Skeletal muscle satellite cell (primary cell): ENCODE measurements around the gene TNRC6C.

Experiments
- H3K27me3 ChIP-seq: 2 replicates; pipeline ENCODE4 v1.7.0; 2013; ENCODE audit warnings: low read length; ENCODE audit not compliant: control insufficient read depth, insufficient read depth
- H3K36me3 ChIP-seq: 2 replicates; pipeline ENCODE4 v1.7.0; 2013; ENCODE audit warnings: mild to moderate bottlenecking, control low read depth, low read length; ENCODE audit not compliant: insufficient read depth
- H3K4me1 ChIP-seq: 2 replicates; pipeline ENCODE4 v1.7.0; 2013; ENCODE audit warnings: low read length; ENCODE audit not compliant: control insufficient read depth, insufficient read depth
- H3K4me2 ChIP-seq: 2 replicates; pipeline ENCODE4 v1.7.0; 2013; ENCODE audit warnings: mild to moderate bottlenecking, low read length
- H3K4me3 ChIP-seq: 2 replicates; pipeline ENCODE4 v1.7.0; 2013; ENCODE audit warnings: low read length
- H3K9ac ChIP-seq: 2 replicates; pipeline ENCODE4 v1.7.0; 2013; ENCODE audit warnings: mild to moderate bottlenecking, low read depth, low read length, moderate library complexity
- H3K9me3 ChIP-seq: replicated peaks from 2 replicates; pipeline ENCODE4 v1.7.0; 2013; ENCODE audit warnings: mild to moderate bottlenecking, control low read depth, low read length

Gene TNRC6C

GRCh38 chr17:78120971-78121800, 162.7 kb downstream of the TNRC6C start:
- H3K36me3 ChIP-seq, result no peaks in the 10 kb centered on the region
- no peak overlapping the region for H3K9ac ChIP-seq
- H3K4me2 ChIP-seq, result no peak overlapping the region
- H3K9me3 ChIP-seq, result no peaks in the 10 kb centered on the region
- H3K4me1 ChIP-seq, result no peaks in the 10 kb centered on the region
- no peak overlapping the region for H3K4me3 ChIP-seq
- no peaks in the 10 kb centered on the region for H3K27me3 ChIP-seq

GRCh38 chr17:78121801-78122215, 163.3 kb downstream of the TNRC6C start:
- Histone ChIP-seq H3K27me3 (no peaks in the 10 kb centered on the region), H3K9me3 (no peaks in the 10 kb centered on the region), H3K4me3 (no peak overlapping the region), H3K4me1 (no peaks in the 10 kb centered on the region), H3K36me3 (no peaks in the 10 kb centered on the region), H3K9ac (no peak overlapping the region), H3K4me2 (no peak overlapping the region)

GRCh38 chr17:78122216-78122930, 163.9 kb downstream of the TNRC6C start:
- Histone ChIP-seq H3K4me2 (no peak overlapping the region), H3K4me1 (peaks cover 2% of the 10 kb centered on the region), H3K27me3 (peaks cover 2% of the 10 kb centered on the region), H3K4me3 (no peak overlapping the region), H3K9me3 (no peaks in the 10 kb centered on the region), H3K9ac (no peak overlapping the region), H3K36me3 (no peaks in the 10 kb centered on the region)

- Histone ChIP-seq H3K36me3 (no peaks in the 10 kb centered on the region), H3K4me1 (peaks cover 7% of the 10 kb centered on the region), H3K9me3 (no peaks in the 10 kb centered on the region), H3K9ac (no peak overlapping the region), H3K4me2 (no peak overlapping the region), H3K4me3 (no peak overlapping the region), H3K27me3 (peaks cover 7% of the 10 kb centered on the region)
Observed at GRCh38 chr17:78122931-78123249, 164.4 kb downstream of the TNRC6C start.

GRCh38 chr17:78123258-78123929, 164.9 kb downstream of the TNRC6C start:
- Histone ChIP-seq H3K9ac (no peak overlapping the region), H3K27me3 (peaks cover 9% of the 10 kb centered on the region), H3K4me1 (peaks cover 11% of the 10 kb centered on the region), H3K36me3 (no peaks in the 10 kb centered on the region), H3K4me2 (no peak overlapping the region), H3K4me3 (no peak overlapping the region), H3K9me3 (no peaks in the 10 kb centered on the region)

- Histone ChIP-seq H3K4me3 (no peak overlapping the region), H3K4me2 (no peak overlapping the region), H3K27me3 (peaks cover 14% of the 10 kb centered on the region), H3K9ac (no peak overlapping the region), H3K36me3 (no peaks in the 10 kb centered on the region), H3K4me1 (peaks cover 12% of the 10 kb centered on the region), H3K9me3 (no peaks in the 10 kb centered on the region)
Observed at GRCh38 chr17:78124081-78124835, 165.8 kb downstream of the TNRC6C start.

- H3K36me3 ChIP-seq, result no peaks in the 10 kb centered on the region
- no peak overlapping the region for H3K4me2 ChIP-seq
- H3K9ac ChIP-seq, result no peak overlapping the region
- H3K27me3 ChIP-seq, result peaks cover 20% of the 10 kb centered on the region
- H3K9me3 ChIP-seq, result no peaks in the 10 kb centered on the region
- no peak overlapping the region for H3K4me3 ChIP-seq
- H3K4me1 ChIP-seq, result peaks cover 12% of the 10 kb centered on the region
Observed at GRCh38 chr17:78124836-78125137, 166.3 kb downstream of the TNRC6C start.

GRCh38 chr17:78125138-78125913, 166.8 kb downstream of the TNRC6C start:
- Histone ChIP-seq H3K4me2 (no peak overlapping the region), H3K4me3 (no peak overlapping the region), H3K4me1 (peaks cover 12% of the 10 kb centered on the region), H3K9ac (no peak overlapping the region), H3K27me3 (peaks cover 23% of the 10 kb centered on the region), H3K36me3 (no peaks in the 10 kb centered on the region), H3K9me3 (no peaks in the 10 kb centered on the region)

- H3K9me3 ChIP-seq, result no peaks in the 10 kb centered on the region
- H3K27me3 ChIP-seq, result peaks cover 29% of the 10 kb centered on the region
- H3K4me2 ChIP-seq, result no peak overlapping the region
- no peak overlapping the region for H3K4me3 ChIP-seq
- H3K9ac ChIP-seq, result no peak overlapping the region
- H3K36me3 ChIP-seq, result no peaks in the 10 kb centered on the region
- peaks cover 12% of the 10 kb centered on the region for H3K4me1 ChIP-seq
Observed at GRCh38 chr17:78125976-78126894, 167.7 kb downstream of the TNRC6C start.

- no peak overlapping the region for H3K4me2 ChIP-seq
- H3K4me3 ChIP-seq, result no peak overlapping the region
- peaks cover 32% of the 10 kb centered on the region for H3K27me3 ChIP-seq
- no peaks in the 10 kb centered on the region for H3K9me3 ChIP-seq
- peaks cover 18% of the 10 kb centered on the region for H3K4me1 ChIP-seq
- no peaks in the 10 kb centered on the region for H3K36me3 ChIP-seq
- no peak overlapping the region for H3K9ac ChIP-seq
Observed at GRCh38 chr17:78126895-78127238, 168.4 kb downstream of the TNRC6C start.
